Measurements from ENCODE around the gene ANKRD17.

ANKRD17 gene

GRCh38 chr4:73104695-73105094 is 153.9 kb downstream of the ANKRD17 start:
- DNase-seq (ENCODE audit: low spot score), result no peak

- DNase-seq (ENCODE audit: low spot score), result peak; percentile 10
These were observed 154.6 kb downstream of the ANKRD17 start for GRCh38 chr4:73103799-73104503.

- no peak for DNase-seq (ENCODE audit: low spot score)
These were observed 159.5 kb downstream of the ANKRD17 start for GRCh38 chr4:73099143-73099542.

GRCh38 chr4:73098713-73099112 is 159.9 kb downstream of the ANKRD17 start:
- DNase-seq (ENCODE audit: low spot score), result no peak

- no peak for DNase-seq (ENCODE audit: low spot score)
These were observed 160.6 kb downstream of the ANKRD17 start for GRCh38 chr4:73098016-73098415.

- DNase-seq (ENCODE audit: low spot score), result no peak
These were observed 165.7 kb downstream of the ANKRD17 start for GRCh38 chr4:73092868-73093267.

GRCh38 chr4:73090738-73091137 is 167.9 kb downstream of the ANKRD17 start:
- no peak for DNase-seq (ENCODE audit: low spot score)

GRCh38 chr4:73087871-73088270 is 170.7 kb downstream of the ANKRD17 start:
- DNase-seq (ENCODE audit: low spot score), result no peak

GRCh38 chr4:73086095-73086868 is 172.3 kb downstream of the ANKRD17 start:
- peak; percentile 27 for DNase-seq (ENCODE audit: low spot score)

- no peak for DNase-seq (ENCODE audit: low spot score)
These were observed 177.8 kb downstream of the ANKRD17 start for GRCh38 chr4:73080789-73081188.

- no peak for DNase-seq (ENCODE audit: low spot score)
These were observed 182.8 kb downstream of the ANKRD17 start for GRCh38 chr4:73075832-73076231.

- no peak for DNase-seq (ENCODE audit: low spot score)
These were observed 188.6 kb downstream of the ANKRD17 start for GRCh38 chr4:73070074-73070390.

- peak; percentile 97 for DNase-seq (ENCODE audit: low spot score)
These were observed 189.1 kb downstream of the ANKRD17 start, which contains the start of gene COX18 for GRCh38 chr4:73069338-73070073. Gene COX18 (minus strand): TSS chr4:73069716. CDS start chr4:73069649, 67 bp downstream.

- DNase-seq (ENCODE audit: low spot score), result peak; percentile 30
These were observed 189.9 kb downstream of the ANKRD17 start for GRCh38 chr4:73068491-73069337.

GRCh38 chr4:73067971-73068394 is 190.6 kb downstream of the ANKRD17 start:
- no peak for DNase-seq (ENCODE audit: low spot score)

GRCh38 chr4:73066928-73067327 is 191.7 kb downstream of the ANKRD17 start:
- DNase-seq (ENCODE audit: low spot score), result no peak

- no peak for DNase-seq (ENCODE audit: low spot score)
These were observed 192.2 kb downstream of the ANKRD17 start for GRCh38 chr4:73066445-73066844.

- no peak for DNase-seq (ENCODE audit: low spot score)
These were observed 194.1 kb downstream of the ANKRD17 start for GRCh38 chr4:73064536-73064935.

GRCh38 chr4:73055241-73055897 is 203.2 kb downstream of the ANKRD17 start:
- DNase-seq (ENCODE audit: low spot score), result no peak

- DNase-seq (ENCODE audit: low spot score), result no peak
These were observed 204.6 kb downstream of the ANKRD17 start for GRCh38 chr4:73053974-73054480.

- DNase-seq (ENCODE audit: low spot score), result no peak
These were observed 205.5 kb downstream of the ANKRD17 start for GRCh38 chr4:73053076-73053475.
